OCI-LY3 (cell line): ENCODE measurements around the gene OR8B3.
"Not testable (repeated sequence)": the region's sequence is repeated elsewhere in the genome, so short reads cannot be mapped to it uniquely, and the experiment has no call there.

Experiments used
- CTCF ChIP-seq: fragments of 200-600, 300-600 bp; sonication (generic); IDR thresholded peaks from 2 replicates; pipeline ENCODE4 v1.5.1; 2014; ENCODE audit warnings: antibody characterized with exemption, low read length, low read depth
- EZH2phosphoT487 ChIP-seq: fragments of 200-600 bp; shearing (Covaris generic); IDR thresholded peaks from 2 replicates; pipeline ENCODE4 v1.6.1; 2018; ENCODE audit warnings: antibody characterized with exemption, mixed run types, low read depth

- TF ChIP-seq CTCF, EZH2phosphoT487: not testable (repeated sequence)
These were observed 2.0 kb downstream of the OR8B3 start for GRCh38 chr11:124396847-124397246.
